HG02852 (cell line): Measurements from ENCODE around the gene FBXW5.

ENCODE experiments used
- ATAC-seq: cut with Tn5 transposase; IDR thresholded peaks from one replicate; pipeline ENCODE4 v1.9.1; 2021; ENCODE audit warnings: mild to moderate bottlenecking, moderate library complexity; ENCODE audit not compliant: unreplicated experiment

FBXW5 gene

DNA sequence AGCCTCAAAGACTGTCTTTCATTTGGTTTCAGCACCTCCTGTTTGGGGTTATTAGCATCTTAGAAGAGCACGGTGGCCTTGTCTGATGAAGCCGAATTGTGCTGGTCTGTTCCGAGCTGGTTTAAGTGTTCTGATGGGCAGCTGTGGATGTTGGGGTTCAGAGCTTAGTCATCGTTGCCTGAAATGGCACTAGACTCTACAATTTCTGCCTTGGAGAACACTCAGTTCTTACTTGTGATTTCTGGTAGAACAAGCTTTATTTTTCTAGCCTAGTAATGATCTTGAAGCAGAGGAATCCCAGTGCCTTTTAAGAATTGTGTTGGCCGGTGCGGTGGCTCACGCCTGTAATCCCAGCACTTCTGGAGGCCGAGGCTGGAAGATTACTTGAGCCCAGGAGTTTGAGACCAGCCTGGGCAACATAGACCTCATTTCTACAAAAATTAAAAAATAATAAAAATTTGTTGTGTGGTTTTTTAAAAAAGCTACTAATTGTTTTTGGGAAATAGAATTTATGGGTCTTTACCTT, 7.8 kb downstream of the FBXW5 start:
- no peak for ATAC-seq

DNA sequence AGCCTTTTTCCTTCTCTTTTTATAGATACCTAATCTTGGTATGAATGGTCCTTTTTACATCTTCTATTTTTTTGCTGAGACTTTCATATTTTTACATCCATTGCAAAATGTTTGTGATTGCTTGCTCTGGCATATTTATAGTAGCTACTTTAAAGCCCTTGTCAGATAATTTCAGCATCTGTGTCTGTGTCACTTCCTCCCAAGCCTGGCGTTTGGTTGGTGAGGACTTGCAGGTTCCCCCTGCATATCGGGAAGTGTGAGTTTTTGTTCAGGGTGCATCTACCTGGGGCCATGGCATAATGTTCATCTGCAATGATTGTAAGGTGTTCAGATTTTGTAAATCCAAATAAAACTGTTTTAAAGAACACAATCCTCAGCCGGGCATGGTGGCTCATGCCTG, 8.9 kb downstream of the FBXW5 start:
- ATAC-seq = no peak

DNA sequence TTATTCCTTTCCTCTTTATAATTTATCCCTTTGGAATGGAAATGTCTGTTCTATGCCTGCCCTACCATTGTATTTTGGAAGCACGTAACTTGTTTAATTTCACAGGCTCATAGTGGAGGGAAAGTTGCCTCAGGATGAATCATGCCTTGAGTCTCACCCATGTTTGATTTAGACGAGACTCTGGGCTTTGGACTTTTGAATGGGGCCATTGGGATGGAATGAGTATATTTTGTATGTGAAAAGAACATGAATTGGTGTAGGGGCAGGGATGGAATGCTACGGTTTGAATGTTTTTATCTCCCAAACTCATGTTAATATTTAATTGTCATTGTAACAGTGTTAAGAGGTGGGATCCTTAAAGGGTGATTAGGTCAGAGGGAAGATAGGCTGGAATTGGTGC, 10.3 kb downstream of the FBXW5 start:
- ATAC-seq = no peak

DNA sequence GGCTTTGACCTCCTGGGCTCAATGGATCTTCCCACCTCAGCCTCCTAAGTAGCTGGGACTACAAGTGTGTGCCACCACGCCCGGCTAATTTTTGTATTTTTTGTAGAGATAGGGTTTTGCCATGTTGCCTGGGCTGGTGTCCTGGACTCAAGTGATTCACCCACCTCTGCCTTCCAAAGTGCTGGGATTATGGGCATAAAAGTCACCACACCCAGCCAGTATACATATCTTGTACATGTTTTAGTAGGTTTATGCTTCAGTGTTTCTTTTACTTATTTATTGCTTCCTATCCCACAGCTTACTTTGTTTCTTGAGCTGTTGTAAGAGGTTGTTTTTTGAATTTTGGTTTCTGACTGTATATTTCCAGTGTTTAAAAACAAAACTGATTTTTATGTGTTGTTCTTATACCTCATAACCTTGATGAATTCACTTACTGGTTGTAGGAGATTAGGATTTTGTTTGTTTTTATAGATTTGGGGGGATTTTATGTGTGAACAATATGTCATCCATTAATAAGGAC, 12.9 kb downstream of the FBXW5 start:
- ATAC-seq = no peak

DNA sequence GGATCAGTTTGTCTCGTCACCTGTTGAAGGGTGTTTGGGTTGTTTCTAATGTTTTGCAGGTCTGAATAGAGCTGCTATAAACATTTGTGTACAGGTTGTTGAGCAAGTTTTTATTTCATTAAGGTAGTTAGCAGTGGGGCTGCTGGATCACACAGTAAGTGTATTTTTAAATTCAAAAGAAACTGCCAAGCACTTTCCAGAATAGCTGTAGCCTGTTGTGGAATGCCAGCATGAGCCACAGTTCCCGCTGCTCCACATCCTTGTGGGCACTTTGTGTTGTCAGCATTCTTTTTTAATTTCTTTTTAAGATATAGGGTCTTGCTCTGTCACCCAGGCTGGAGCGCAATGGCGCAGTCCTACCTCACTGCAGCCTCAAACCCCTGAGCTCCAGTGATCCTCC, 14.5 kb downstream of the FBXW5 start:
- ATAC-seq = no peak

DNA sequence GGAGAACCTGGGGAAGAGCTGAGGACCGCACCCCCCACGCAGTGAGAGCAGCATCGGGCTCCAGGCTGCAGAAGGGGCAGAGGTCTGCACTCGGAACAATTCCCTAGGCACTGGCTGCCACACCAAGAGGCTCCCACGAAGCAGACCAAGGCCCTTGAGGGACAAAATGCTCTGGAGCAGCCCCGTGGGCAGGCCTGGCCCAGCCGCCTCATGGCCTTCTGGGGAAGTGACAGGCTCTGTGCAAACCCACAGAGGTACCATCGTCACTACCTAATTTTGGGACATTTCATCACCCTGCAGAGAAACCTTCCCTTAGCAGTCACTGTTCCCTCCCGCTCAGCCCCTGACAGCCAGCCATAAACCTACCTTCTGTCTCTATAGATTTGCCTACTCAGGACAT, 15.9 kb downstream of the FBXW5 start:
- no peak for ATAC-seq

DNA sequence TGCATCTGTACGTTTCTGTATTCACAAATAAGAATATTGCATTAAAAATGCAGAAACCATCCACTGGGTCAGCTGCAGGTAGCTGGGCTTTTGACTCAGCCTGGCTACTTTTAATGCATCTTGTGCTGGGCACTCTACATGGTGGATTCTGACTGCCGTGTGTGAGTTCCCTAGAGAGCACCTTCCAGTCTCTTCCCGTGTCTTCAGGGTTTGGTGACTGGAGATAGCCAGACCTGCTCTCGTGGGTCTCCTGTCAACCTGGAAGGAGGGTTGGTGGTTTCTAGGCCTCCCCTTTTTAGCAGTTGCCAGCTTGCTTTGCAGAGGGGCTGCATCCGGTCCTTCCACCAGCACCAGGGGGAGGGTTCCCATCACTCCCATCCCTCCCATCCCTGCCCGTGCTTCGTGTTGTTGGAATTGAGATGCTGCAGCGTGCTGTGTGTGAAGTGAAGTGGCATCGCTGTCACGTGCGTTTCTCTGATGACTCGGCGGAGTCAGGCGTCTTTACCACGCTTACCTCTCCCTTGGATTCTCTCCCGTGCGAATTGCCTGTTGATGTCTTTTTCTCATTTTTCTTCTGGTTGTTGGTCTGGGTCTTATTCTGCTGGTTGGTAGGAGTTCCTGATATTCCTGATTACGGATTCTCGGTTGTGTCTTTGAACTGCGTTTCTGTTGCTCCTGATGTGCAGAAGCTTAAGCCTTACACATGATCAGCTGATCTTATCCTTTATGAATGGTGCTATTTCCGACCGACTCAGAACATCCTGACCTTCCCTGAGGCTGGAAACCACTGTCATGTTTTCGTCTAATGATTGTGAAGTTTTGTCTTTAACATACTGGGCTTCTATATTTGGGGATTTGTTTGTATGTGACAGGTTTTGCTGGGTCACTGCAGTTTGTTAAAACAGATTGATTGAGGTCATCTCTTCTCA, 16.9 kb downstream of the FBXW5 start:
- no peak for ATAC-seq

DNA sequence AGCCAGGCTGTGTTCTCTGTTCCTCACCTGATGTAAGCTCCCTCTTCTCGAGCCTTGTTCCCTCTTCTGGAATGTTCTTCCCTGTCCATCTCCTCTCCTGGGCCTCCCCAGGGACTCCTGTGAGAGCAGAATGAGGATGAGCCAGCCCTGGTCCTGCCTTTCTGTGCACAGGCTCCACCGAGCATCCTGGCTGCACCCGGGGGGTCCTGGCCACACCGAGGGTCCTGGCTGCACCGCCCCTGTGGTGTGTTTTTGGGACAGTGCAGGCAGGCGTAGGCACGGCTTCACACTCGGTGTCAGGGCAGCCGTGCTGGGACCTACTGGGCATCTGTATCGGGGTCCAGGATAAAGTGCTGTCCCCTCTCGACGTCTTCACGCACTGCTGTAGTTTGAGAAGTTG, 17.8 kb downstream of the FBXW5 start:
- no peak for ATAC-seq

DNA sequence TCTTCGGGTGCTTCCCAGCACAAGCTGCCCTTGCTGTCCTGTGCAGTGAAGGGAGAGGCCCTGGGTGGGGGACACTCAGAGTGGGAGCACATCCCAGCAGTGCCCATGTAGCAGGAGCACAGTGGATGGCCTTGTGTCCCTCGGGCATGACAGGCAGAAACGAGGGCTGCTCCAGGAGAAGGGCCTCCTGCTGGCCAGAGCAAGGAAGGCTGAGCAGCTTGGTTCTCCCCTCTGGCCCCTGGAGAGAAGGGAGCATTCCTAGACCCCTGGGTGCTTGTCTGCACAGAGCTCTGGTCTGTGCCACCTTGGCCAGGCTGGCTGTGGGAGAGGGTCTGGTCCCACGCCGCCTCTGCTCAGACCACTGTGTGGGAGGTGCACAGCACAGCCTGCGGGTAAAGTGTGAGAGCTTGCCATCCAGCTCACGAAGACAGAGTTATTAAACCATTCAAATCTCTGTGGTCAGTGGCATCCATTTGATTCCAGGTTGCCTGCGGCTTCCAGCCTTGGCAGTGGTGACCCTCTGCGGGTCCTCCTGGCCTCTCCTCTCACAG, 18.3 kb downstream of the FBXW5 start:
- no peak for ATAC-seq

DNA sequence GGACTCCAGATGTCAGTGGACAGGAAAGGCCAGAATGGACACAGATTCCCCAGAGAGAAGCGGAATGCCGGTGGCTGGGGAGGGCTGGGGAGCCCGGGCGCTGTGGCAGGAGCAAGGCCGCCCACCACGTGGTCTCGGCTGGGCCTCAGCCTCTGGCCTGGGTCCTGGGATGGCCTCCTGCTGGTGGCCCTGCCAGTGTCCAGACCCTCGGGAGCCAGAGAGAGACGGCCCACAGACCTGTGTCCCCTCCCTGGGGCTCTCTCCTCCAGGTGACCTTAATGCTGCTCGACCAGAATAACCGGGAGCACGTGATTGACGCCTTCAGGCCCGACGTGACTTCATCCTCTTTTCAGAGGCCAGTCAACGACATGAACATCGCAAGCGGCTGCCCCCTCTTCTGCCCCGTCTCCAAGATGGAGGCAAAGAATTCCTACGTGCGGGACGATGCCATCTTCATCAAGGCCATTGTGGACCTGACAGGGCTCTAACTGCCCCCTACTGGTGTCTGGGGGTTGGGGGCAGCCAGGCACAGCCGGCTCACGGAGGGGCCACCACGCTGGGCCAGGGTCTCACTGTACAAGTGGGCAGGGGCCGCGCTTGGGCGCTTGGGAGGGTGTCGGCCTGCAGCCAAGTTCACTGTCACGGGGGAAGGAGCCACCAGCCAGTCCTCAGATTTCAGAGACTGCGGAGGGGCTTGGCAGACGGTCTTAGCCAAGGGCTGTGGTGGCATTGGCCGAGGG, 19.0 kb downstream of the FBXW5 start:
- ATAC-seq = no peak

DNA sequence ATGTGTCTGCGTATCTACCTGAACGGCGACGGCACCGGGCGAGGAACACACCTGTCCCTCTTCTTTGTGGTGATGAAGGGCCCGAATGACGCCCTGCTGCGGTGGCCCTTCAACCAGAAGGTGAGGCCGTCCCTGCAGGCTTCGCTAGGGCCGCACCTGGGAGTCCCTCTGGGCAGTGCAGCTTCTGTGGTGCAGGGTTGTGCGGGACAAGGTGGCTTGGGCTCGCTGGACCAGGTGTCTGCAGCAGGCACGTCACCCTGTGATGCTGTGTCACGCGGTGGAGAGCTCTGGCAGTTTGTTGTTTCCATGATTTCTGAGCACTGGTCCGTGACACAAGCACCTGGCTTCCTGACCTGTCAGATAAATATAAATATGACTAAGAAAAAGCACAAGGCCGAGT, 20.7 kb downstream of the FBXW5 start:
- no peak for ATAC-seq

DNA sequence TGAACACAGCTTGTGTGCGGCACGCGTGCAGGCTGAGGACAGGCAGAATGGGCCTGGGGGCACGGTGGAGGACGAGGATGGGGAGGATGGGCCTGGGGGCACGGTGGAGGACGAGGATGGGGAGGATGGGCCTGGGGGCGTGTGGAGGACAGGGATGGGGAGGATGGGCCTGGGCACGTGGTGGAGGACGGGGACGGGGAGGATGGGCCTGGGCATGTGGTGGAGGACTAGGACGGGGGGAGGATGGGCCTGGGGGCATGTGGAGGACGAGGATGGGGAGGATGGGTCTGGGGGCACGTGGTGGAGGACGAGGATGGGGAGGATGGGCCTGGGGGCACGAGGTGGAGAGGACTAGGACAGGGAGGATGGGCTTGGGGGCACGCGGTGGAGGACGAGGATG, 22.0 kb downstream of the FBXW5 start:
- no peak for ATAC-seq

DNA sequence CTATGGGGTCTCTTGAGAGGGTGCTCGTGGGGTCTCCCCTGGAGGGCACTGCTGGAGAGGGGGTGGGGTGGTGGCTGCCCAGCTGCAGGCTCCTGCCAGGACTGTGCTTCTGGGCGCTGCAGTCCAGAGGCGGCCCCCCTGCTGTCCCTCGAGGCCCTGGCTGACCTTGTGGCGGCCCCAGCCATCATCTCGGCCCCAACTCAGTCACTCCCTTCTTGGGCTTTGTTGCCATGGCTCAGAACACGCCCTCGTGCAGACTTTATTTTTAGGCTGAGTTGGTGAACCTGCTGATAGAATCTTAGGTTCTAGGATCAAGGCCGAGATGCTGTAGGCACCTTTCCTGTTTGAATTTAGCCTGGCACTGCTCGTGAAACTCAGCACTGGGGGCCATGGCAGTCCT, 22.8 kb downstream of the FBXW5 start:
- no peak for ATAC-seq

DNA sequence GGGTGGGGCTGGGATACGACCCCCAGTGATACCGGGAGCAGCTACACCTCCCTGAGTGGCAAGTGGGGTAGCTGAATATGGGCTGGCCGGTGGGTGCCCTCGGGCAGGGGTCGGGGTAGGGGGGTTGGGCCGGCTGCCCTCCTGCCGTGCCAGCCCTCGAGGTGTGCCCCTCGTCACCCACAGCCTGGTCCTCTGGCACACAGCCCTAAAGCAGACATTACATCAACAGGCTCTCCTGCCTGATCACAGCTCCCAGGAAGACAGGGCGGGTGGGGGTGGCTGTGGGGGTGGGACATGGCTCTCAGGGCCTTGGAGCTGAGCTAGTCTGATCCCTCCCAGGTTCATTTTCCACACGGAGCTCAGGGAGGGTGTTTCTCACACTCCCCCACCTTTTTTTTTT, 23.2 kb downstream of the FBXW5 start:
- no peak for ATAC-seq

DNA sequence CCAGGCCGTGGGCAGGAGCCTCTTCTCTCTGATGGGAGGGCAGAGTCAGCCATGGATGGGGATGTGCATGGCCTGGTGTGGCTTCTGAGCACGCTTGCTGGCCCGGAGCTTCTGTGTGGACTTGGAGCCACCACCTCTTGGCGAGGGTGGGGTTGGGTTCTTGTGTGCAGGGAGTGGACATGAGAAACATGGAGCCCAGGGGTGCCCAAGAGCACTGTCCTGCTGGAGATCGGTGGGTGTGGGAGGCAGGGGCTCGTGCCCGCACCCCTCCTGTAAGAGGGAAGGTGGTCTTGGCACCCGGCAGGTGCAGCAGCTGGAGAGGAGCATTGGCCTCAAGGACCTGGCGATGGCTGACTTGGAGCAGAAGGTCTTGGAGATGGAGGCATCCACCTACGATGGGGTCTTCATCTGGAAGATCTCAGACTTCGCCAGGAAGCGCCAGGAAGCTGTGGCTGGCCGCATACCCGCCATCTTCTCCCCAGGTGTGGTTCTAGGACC, 23.8 kb downstream of the FBXW5 start:
- ATAC-seq = no peak

DNA sequence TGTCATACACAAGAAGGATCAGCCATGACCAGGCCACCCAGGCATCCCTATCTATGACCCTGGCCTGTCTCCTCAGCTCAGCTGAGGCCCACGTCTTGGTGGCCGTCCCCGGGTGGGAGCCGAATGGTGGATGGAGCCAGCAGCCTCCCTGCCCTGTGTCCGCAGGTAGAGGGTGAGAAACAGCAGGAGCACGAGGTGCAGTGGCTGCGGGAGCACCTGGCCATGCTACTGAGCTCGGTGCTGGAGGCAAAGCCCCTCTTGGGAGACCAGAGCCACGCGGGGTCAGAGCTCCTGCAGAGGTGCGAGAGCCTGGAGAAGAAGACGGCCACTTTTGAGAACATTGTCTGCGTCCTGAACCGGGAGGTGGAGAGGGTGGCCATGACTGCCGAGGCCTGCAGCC, 24.5 kb downstream of the FBXW5 start:
- no peak for ATAC-seq

DNA sequence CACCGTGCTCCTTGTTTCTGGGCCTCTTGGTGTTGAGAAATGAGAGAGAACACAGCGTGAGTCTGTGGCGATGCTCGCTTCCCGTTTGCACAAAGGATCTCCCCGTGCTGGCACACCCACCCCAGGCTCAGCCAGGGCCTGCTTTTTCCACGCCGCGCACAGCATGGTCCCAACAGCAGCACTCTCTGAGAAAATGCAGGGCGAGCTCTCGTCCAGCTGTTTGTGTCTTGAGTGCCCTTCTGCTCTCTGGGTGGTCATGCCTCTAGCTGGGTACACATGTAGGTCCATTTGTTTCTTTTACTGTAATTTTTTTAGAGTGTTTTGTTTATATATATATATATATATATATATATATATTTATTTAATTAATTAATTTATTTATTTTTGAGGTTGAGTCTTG, 26.6 kb downstream of the FBXW5 start:
- no peak for ATAC-seq

DNA sequence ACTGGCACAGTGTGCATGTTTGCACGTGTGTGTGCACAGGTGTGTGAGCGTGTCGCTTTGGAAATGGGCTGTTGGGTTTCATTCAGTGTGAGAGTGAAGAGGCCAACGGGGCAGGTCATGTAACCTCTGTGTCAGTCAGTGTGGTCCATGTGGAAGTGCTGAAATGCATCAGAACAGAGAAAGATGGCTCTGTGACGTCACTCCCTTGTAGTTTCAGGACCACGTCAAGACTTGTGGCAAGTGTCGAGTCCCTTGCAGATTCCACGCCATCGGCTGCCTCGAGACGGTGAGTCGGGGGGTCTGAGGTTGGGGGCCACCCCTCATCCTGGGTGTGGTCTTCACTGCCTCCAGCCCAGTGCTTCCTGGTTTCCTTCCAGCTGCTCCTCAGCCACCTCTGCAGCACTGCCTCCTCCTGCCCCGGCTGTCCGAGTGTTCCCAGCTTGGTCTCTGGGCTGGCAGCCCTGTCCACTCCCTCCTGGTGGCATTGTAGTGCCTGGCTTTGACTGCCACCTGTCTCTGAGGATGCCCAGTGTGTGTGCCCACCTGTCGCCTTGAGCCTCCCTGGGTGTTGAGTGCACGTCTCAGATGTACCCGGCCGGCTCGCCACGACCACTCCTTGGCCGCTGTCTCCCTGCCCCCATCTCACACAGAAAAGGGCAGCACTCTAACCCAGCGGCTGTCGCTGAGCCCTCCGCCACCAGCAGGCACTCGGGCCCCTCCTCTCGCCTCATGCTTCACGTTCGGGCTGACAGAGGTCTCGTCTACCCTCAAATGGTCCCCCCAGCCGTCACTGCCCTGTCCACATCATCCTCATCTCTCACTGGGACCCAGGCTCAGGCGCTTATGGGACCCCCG, 28.0 kb downstream of the FBXW5 start:
- ATAC-seq = no peak

DNA sequence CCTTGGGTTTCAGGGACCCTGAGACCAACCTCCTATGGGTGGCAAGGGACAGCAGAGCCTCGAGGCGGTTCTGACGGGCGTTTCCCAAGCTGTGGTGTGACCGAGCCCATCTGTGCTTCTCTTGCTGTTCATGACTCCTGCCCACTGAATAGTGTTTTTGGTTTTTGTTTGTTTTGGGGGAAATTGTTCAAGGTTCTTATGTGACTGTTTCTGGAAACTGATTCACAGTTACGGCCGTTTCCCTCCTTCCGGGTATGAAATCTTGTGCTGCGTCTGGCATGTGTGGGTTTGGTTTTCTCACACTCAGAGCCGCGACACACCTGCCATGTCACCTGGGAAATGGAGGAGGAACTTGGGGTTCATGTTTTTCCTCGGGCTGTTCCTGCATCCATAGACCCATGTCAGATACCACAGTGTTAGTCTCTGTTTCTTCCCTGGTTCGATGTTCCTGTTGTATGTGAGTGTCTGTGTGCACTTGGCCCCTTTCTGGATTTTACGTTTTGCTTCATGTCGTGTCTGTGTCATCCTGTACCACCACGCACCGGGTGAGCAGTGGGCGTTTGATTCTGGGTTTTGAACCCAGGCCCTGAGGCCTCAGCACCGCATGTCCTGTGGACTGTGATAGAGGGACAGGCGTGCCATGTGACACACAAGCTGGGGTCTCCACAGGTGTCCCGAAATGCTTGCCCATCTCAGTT, 28.8 kb downstream of the FBXW5 start:
- ATAC-seq = no peak
